IPS-15b (cell line): Measurements from ENCODE around the gene CRHR1.
"Not testable (repeated sequence)": the region's sequence is repeated elsewhere in the genome, so short reads cannot be mapped to it uniquely, and the experiment has no call there.

Experiments used
- H3K27me3 ChIP-seq: one replicate; pipeline ENCODE4 v1.6.1; 2013; ENCODE audit warnings: low read length; ENCODE audit not compliant: control insufficient read depth, insufficient read depth
- H3K36me3 ChIP-seq: one replicate; pipeline ENCODE4 v1.6.1; 2013; ENCODE audit warnings: low read length; ENCODE audit not compliant: control insufficient read depth, insufficient read depth
- H3K4me1 ChIP-seq: one replicate; pipeline ENCODE4 v1.6.1; 2013; ENCODE audit warnings: mild to moderate bottlenecking, low read length; ENCODE audit not compliant: control insufficient read depth, insufficient read depth
- H3K4me3 ChIP-seq: one replicate; pipeline ENCODE4 v1.5.1; 2013; ENCODE audit warnings: low read depth, low read length
- H3K9ac ChIP-seq: one replicate; pipeline ENCODE4 v1.6.1; 2013; ENCODE audit warnings: low read depth, mild to moderate bottlenecking, low read length
- H3K9me3 ChIP-seq: one replicate; pipeline ENCODE4 v1.6.1; 2013; ENCODE audit warnings: mild to moderate bottlenecking, low read length; ENCODE audit not compliant: control insufficient read depth, insufficient read depth

Gene CRHR1

GRCh38 chr17:45850468-45850867, 66.3 kb downstream of the CRHR1 start:
- Histone ChIP-seq H3K9me3 (no peaks in the 10 kb centered on the region), H3K36me3 (no peaks in the 10 kb centered on the region), H3K9ac (no peak overlapping the region), H3K4me3 (no peak overlapping the region), H3K4me1 (no peaks in the 10 kb centered on the region), H3K27me3 (peaks cover 3% of the 10 kb centered on the region)

- Histone ChIP-seq H3K9me3 (no peaks in the 10 kb centered on the region), H3K4me3 (no peak overlapping the region)
These were observed 66.9 kb downstream of the CRHR1 start for GRCh38 chr17:45851022-45851421.

GRCh38 chr17:45851464-45851863, 67.3 kb downstream of the CRHR1 start:
- no peaks in the 10 kb centered on the region for H3K36me3 ChIP-seq
- no peaks in the 10 kb centered on the region for H3K9me3 ChIP-seq
- no peaks in the 10 kb centered on the region for H3K4me1 ChIP-seq
- H3K4me3 ChIP-seq = no peak overlapping the region
- H3K9ac ChIP-seq = no peak overlapping the region
- H3K27me3 ChIP-seq = peaks cover 3% of the 10 kb centered on the region

More at GRCh38 chr17:45851022-45851421, 66.9 kb downstream of the CRHR1 start:
- Histone ChIP-seq H3K4me1 (no peaks in the 10 kb centered on the region), H3K27me3 (peaks cover 3% of the 10 kb centered on the region), H3K9ac (no peak overlapping the region), H3K36me3 (no peaks in the 10 kb centered on the region)

- Histone ChIP-seq H3K36me3 (no peaks in the 10 kb centered on the region), H3K4me1 (no peaks in the 10 kb centered on the region), H3K27me3 (peaks cover 3% of the 10 kb centered on the region), H3K4me3 (no peak overlapping the region), H3K9me3 (no peaks in the 10 kb centered on the region), H3K9ac (no peak overlapping the region)
These were observed 67.8 kb downstream of the CRHR1 start for GRCh38 chr17:45851873-45852272.

- Histone ChIP-seq H3K9me3 (no peaks in the 10 kb centered on the region), H3K27me3 (peaks cover 3% of the 10 kb centered on the region), H3K4me1 (no peaks in the 10 kb centered on the region), H3K36me3 (no peaks in the 10 kb centered on the region), H3K9ac (no peak overlapping the region), H3K4me3 (no peak overlapping the region)
These were observed 68.6 kb downstream of the CRHR1 start for GRCh38 chr17:45852535-45853297.

- Histone ChIP-seq H3K9me3 (no peaks in the 10 kb centered on the region), H3K4me1 (no peaks in the 10 kb centered on the region), H3K9ac (no peak overlapping the region), H3K4me3 (no peak overlapping the region), H3K36me3 (no peaks in the 10 kb centered on the region), H3K27me3 (peaks cover 3% of the 10 kb centered on the region)
These were observed 70.1 kb downstream of the CRHR1 start for GRCh38 chr17:45854209-45854608.

- H3K36me3 ChIP-seq = no peaks in the 10 kb centered on the region
- H3K4me1 ChIP-seq = no peaks in the 10 kb centered on the region
- H3K9me3 ChIP-seq = no peaks in the 10 kb centered on the region
- no peak overlapping the region for H3K9ac ChIP-seq
- H3K4me3 ChIP-seq = no peak overlapping the region
- H3K27me3 ChIP-seq = peaks cover 3% of the 10 kb centered on the region
These were observed 71.7 kb downstream of the CRHR1 start for GRCh38 chr17:45855691-45856336.

GRCh38 chr17:45857977-45858708, 74.0 kb downstream of the CRHR1 start:
- no peak overlapping the region for H3K4me3 ChIP-seq
- no peaks in the 10 kb centered on the region for H3K4me1 ChIP-seq
- H3K36me3 ChIP-seq = no peaks in the 10 kb centered on the region
- H3K9me3 ChIP-seq = no peaks in the 10 kb centered on the region
- no peak overlapping the region for H3K9ac ChIP-seq
- no peaks in the 10 kb centered on the region for H3K27me3 ChIP-seq

- no peak overlapping the region for H3K9ac ChIP-seq
- H3K36me3 ChIP-seq = no peaks in the 10 kb centered on the region
- no peaks in the 10 kb centered on the region for H3K9me3 ChIP-seq
- peaks cover 3% of the 10 kb centered on the region for H3K4me1 ChIP-seq
- H3K4me3 ChIP-seq = no peak overlapping the region
- no peaks in the 10 kb centered on the region for H3K27me3 ChIP-seq
These were observed 77.0 kb downstream of the CRHR1 start for GRCh38 chr17:45861165-45861564.

GRCh38 chr17:45862127-45862526, 78.0 kb downstream of the CRHR1 start:
- H3K9ac ChIP-seq, H3K27me3 ChIP-seq, H3K4me1 ChIP-seq, H3K36me3 ChIP-seq, H3K4me3 ChIP-seq, H3K9me3 ChIP-seq: not testable (repeated sequence)

GRCh38 chr17:45863857-45864654, 79.9 kb downstream of the CRHR1 start:
- H3K9ac ChIP-seq = no peak overlapping the region
- no peaks in the 10 kb centered on the region for H3K27me3 ChIP-seq
- H3K9me3 ChIP-seq = no peaks in the 10 kb centered on the region
- H3K4me1 ChIP-seq = peaks cover 3% of the 10 kb centered on the region
- no peak overlapping the region for H3K4me3 ChIP-seq
- H3K36me3 ChIP-seq = no peaks in the 10 kb centered on the region
